ENCODE measurements around the gene AMELY. TPM values are rescaled to one million over a fixed set of nuclear protein-coding genes. Genes with fewer than 3 reads are reported as not detected.

The AMELY gene
- total and polyA plus RNA-seq, 2 of the 4 experiments (the other 2 are of a cell fraction): not detected

GRCh38 chrY:6928265-6928664 lies 16.7 kb upstream of the AMELY start:
- H3K9me1 ChIP-seq (ENCODE audit: insufficient read depth, low read length): no peaks in the 10 kb centered on the region
- no peak overlapping the region for H2BK15ac ChIP-seq (ENCODE audit: low read depth, low read length)
- TF ChIP-seq FOS (IDR thresholded peaks at IDR 0.05; ENCODE audit: low read depth, low read length): no peak
- TF ChIP-seq NFE2L2 (IDR thresholded peaks at IDR 0.05; ENCODE audit: low read depth, low read length): no peak
- no peak for TF ChIP-seq RFX5 (IDR thresholded peaks at IDR 0.05; ENCODE audit: low read depth, low read length)
- no peak for TF ChIP-seq ELK1 (IDR thresholded peaks at IDR 0.05; ENCODE audit: borderline replicate concordance, low read depth, low read length)
- no peak for TF ChIP-seq POLR2A (IDR thresholded peaks at IDR 0.05; ENCODE audit: low read depth, low read length)
- no peak for TF ChIP-seq RAD21 (IDR thresholded peaks at IDR 0.05; ENCODE audit: low read length)
- no peak for TF ChIP-seq MAZ (IDR thresholded peaks at IDR 0.05; ENCODE audit: borderline replicate concordance, low read depth, low read length)
- no peak for TF ChIP-seq CEBPB (IDR thresholded peaks at IDR 0.05; ENCODE audit: low read depth, low read length)
- no peak for TF ChIP-seq CTCF (conservative IDR thresholded peaks at IDR 0.05; ENCODE audit: low read depth, low read length)
- TF ChIP-seq USF2 (IDR thresholded peaks at IDR 0.05; ENCODE audit: low read depth, low read length): no peak
- no peak for TF ChIP-seq CHD1 (IDR thresholded peaks at IDR 0.05; ENCODE audit: low read depth, low read length)
- TF ChIP-seq RCOR1 (IDR thresholded peaks at IDR 0.05; ENCODE audit: insufficient replicate concordance, low read length): no peak
- H2BK120ac ChIP-seq (ENCODE audit: low read depth, low read length): no peak overlapping the region
- H3K56ac ChIP-seq (ENCODE audit: extremely low read depth, insufficient read depth, low read length): no peak overlapping the region
- no peak overlapping the region for H3K27ac ChIP-seq (ENCODE audit: insufficient read depth, low read length)
- H4K8ac ChIP-seq (ENCODE audit: low read depth in 2 of 2, low read length in 2 of 2): no peak overlapping the region
- no peak overlapping the region for H3K4ac ChIP-seq (ENCODE audit: low read depth, low read length)
- no TSS peak for BruUV-seq (replicated peaks)
- in situ Hi-C loops (cut with MboI; ENCODE audit: low sequenced_read_pairs) (no loop called here), intact Hi-C loops (cut with micrococcal nuclease) (no loop called here), dilution Hi-C loops (cut with HindIII; ENCODE audit: low sequenced_read_pairs, unreplicated experiment) (no loop called here)
- ATAC-seq (ENCODE audit: low read depth): no peak
- ChIA-PET CTCF (no interaction called here), POLR2A (ENCODE audit: unreplicated experiment) (no interaction called here)
- H3K9me3 ChIP-seq (ENCODE audit: control insufficient read depth, insufficient read depth, low read length): no peaks in the 10 kb centered on the region
- no peak overlapping the region for H4K5ac ChIP-seq (ENCODE audit: low read depth, low read length)
- H3K14ac ChIP-seq (replicated peaks; ENCODE audit: low read depth, low read length): no peak overlapping the region
- no peak overlapping the region for H3K18ac ChIP-seq (ENCODE audit: low read depth, low read length)
- no peaks in the 10 kb centered on the region for H3K4me1 ChIP-seq (ENCODE audit: control insufficient read depth, insufficient read depth, low read length)
- H2BK20ac ChIP-seq (ENCODE audit: low read depth, low read length): no peak overlapping the region
- no peak overlapping the region for H4K91ac ChIP-seq (ENCODE audit: insufficient read depth, low read depth, low read length)
- no CpG with 5 or more reads among the region's 4 CpGs for WGBS, 2 experiments (ENCODE audit: extremely low coverage in 2 of 2, insufficient read length in 1 of 2)
- H3K9ac ChIP-seq (ENCODE audit: low read depth, low read length): no peak overlapping the region
- H3K79me1 ChIP-seq (ENCODE audit: low read depth in 1 of 2, low read length in 2 of 2): no peaks in the 10 kb centered on the region
- DNase-seq: no peak
- no peak overlapping the region for H2AK9ac ChIP-seq (replicated peaks; ENCODE audit: low read depth, low read length, poor library complexity)
- no peaks in the 10 kb centered on the region for H3K27me3 ChIP-seq (ENCODE audit: control insufficient read depth, insufficient read depth, low read length)
- no peaks in the 10 kb centered on the region for H4K20me1 ChIP-seq (ENCODE audit: insufficient read depth, low read length)
- H2AFZ ChIP-seq (replicated peaks; ENCODE audit: low read length, poor library complexity): no peak overlapping the region
- no peak overlapping the region for H2BK5ac ChIP-seq (ENCODE audit: low read depth, low read length, poor library complexity, severe bottlenecking)
- no peak overlapping the region for H3K4me3 ChIP-seq (ENCODE audit: insufficient read depth, low read depth, low read length)
- H2AK5ac ChIP-seq (ENCODE audit: low read depth, low read length): no peak overlapping the region
- no peak overlapping the region for H3K4me2 ChIP-seq (ENCODE audit: low read depth, low read length)
- no peak overlapping the region for H3K23ac ChIP-seq (ENCODE audit: low read depth, low read length)
- H3K36me3 ChIP-seq (ENCODE audit: control insufficient read depth, insufficient read depth, low read length): no peaks in the 10 kb centered on the region
